ENCODE data around the gene AKT3. TPM values are rescaled to one million over a fixed set of nuclear protein-coding genes. Genes with fewer than 3 reads are reported as not detected.
A peak's percentile ranks its signal among the peaks of the same experiment; 100 is the strongest.

The AKT3 gene
- total RNA-seq, 6 donors from 2014 or later = 23.0 to 51.2 (median 46.8) TPM

- no peak overlapping the region for H3K27ac ChIP-seq
- no peak for ATAC-seq (ENCODE audit: low FRiP score in 2 of 2)
- WGBS, 2 donors = 91 to 93% methylated on average over 2 of the region's 2 CpGs
These were observed 54.0 kb downstream of the AKT3 start for GRCh38 chr1:243796016-243796415.

GRCh38 chr1:243793298-243793697 is 56.7 kb downstream of the AKT3 start:
- DNase-seq (no peak), ATAC-seq (ENCODE audit: low FRiP score in 2 of 2) (no peak)
- Histone ChIP-seq H3K36me3 (no peaks in the 10 kb centered on the region), H3K27ac (peak overlapping the region in 2 of 4 donors; percentile 60 to 73), H3K4me3 (no peak overlapping the region), H3K27me3 (no peaks in the 10 kb centered on the region), H3K9me3 (no peaks in the 10 kb centered on the region), H3K4me1 (peaks cover 5 to 38% (median 31%) of the 10 kb centered on the region in 4 donors)
- TF ChIP-seq EP300 (IDR thresholded peaks at IDR 0.05) = no peak
- TF ChIP-seq CTCF (IDR thresholded peaks at IDR 0.05) = no peak
- TF ChIP-seq POLR2A (IDR thresholded peaks at IDR 0.05) = no peak
- no peak for TF ChIP-seq POLR2AphosphoS5 (IDR thresholded peaks at IDR 0.05)
- WGBS, 2 donors = 58 to 88% methylated on average over 2 of the region's 2 CpGs

More at GRCh38 chr1:243796016-243796415, 54.0 kb downstream of the AKT3 start:
- Histone ChIP-seq H3K9me3 (no peaks in the 10 kb centered on the region), H3K27me3 (no peaks in the 10 kb centered on the region), H3K4me1 (peaks cover under 1 to 23% (median 16%) of the 10 kb centered on the region in 4 donors), H3K4me3 (no peak overlapping the region), H3K36me3 (no peaks in the 10 kb centered on the region)
- DNase-seq = no peak
- TF ChIP-seq EP300 (IDR thresholded peaks at IDR 0.05) = no peak
- no peak for TF ChIP-seq POLR2A (IDR thresholded peaks at IDR 0.05)
- TF ChIP-seq POLR2AphosphoS5 (IDR thresholded peaks at IDR 0.05) = no peak
- no peak for TF ChIP-seq CTCF (IDR thresholded peaks at IDR 0.05)

- DNase-seq (no peak), ATAC-seq (ENCODE audit: low FRiP score in 2 of 2) (no peak)
- Histone ChIP-seq H3K4me1 (peaks cover 5 to 38% (median 31%) of the 10 kb centered on the region in 4 donors), H3K4me3 (no peak overlapping the region), H3K36me3 (no peaks in the 10 kb centered on the region), H3K9me3 (no peaks in the 10 kb centered on the region), H3K27ac (peak overlapping the region in 2 of 4 donors; percentile 60 to 73), H3K27me3 (no peaks in the 10 kb centered on the region)
- 56% methylated on average over 3 of the region's 3 CpGs for WGBS, 2 donors
- TF ChIP-seq POLR2A (IDR thresholded peaks at IDR 0.05) = no peak
- TF ChIP-seq CTCF (IDR thresholded peaks at IDR 0.05) = no peak
- no peak for TF ChIP-seq POLR2AphosphoS5 (IDR thresholded peaks at IDR 0.05)
- no peak for TF ChIP-seq EP300 (IDR thresholded peaks at IDR 0.05)
These were observed 57.2 kb downstream of the AKT3 start for GRCh38 chr1:243792891-243793290.

GRCh38 chr1:243792401-243792800 is 57.6 kb downstream of the AKT3 start:
- Histone ChIP-seq H3K4me3 (no peak overlapping the region), H3K27me3 (no peaks in the 10 kb centered on the region), H3K27ac (peak overlapping the region; percentile 8 to 73 (median 55)), H3K9me3 (no peaks in the 10 kb centered on the region), H3K4me1 (peaks cover 5 to 39% (median 31%) of the 10 kb centered on the region in 4 donors), H3K36me3 (no peaks in the 10 kb centered on the region)
- TF ChIP-seq EP300 (IDR thresholded peaks at IDR 0.05) (no peak), POLR2AphosphoS5 (IDR thresholded peaks at IDR 0.05) (no peak), CTCF (IDR thresholded peaks at IDR 0.05) (no peak), POLR2A (IDR thresholded peaks at IDR 0.05) (no peak)
- DNase-seq (no peak), ATAC-seq (ENCODE audit: low FRiP score in 2 of 2) (no peak)
- 66 to 68% methylated on average over 2 of the region's 2 CpGs for WGBS, 2 donors

GRCh38 chr1:243791586-243792267 is 58.3 kb downstream of the AKT3 start:
- no peaks in the 10 kb centered on the region for H3K9me3 ChIP-seq
- no peak overlapping the region for H3K4me3 ChIP-seq
- no peaks in the 10 kb centered on the region for H3K36me3 ChIP-seq
- no peak for DNase-seq
- peak overlapping the region; percentile 8 to 73 (median 40) for H3K27ac ChIP-seq
- no peak for ATAC-seq (ENCODE audit: low FRiP score in 2 of 2)
- WGBS, 2 donors = 47 to 50% methylated on average over 4 of the region's 4 CpGs
- peak in 1 of 2 donors; percentile 31 for TF ChIP-seq POLR2AphosphoS5 (IDR thresholded peaks at IDR 0.05)
- peak in 1 of 4 donors; percentile 32 for TF ChIP-seq EP300 (IDR thresholded peaks at IDR 0.05)
- no peak for TF ChIP-seq CTCF (IDR thresholded peaks at IDR 0.05)
- TF ChIP-seq POLR2A (IDR thresholded peaks at IDR 0.05) = no peak
- no peaks in the 10 kb centered on the region for H3K27me3 ChIP-seq
- peaks cover 7 to 45% (median 33%) of the 10 kb centered on the region in 4 donors for H3K4me1 ChIP-seq

Measured in upper lobe of left lung (tissue), 6 donors.